ENCODE results near the gene CCDC138. TPM values are rescaled to one million over a fixed set of nuclear protein-coding genes. Genes with fewer than 3 reads are reported as not detected.

CCDC138 gene
- total and polyA plus RNA-seq, 7 experiments from 2014 or later = 2.7 to 10.5 (median 7.3) TPM

DNA sequence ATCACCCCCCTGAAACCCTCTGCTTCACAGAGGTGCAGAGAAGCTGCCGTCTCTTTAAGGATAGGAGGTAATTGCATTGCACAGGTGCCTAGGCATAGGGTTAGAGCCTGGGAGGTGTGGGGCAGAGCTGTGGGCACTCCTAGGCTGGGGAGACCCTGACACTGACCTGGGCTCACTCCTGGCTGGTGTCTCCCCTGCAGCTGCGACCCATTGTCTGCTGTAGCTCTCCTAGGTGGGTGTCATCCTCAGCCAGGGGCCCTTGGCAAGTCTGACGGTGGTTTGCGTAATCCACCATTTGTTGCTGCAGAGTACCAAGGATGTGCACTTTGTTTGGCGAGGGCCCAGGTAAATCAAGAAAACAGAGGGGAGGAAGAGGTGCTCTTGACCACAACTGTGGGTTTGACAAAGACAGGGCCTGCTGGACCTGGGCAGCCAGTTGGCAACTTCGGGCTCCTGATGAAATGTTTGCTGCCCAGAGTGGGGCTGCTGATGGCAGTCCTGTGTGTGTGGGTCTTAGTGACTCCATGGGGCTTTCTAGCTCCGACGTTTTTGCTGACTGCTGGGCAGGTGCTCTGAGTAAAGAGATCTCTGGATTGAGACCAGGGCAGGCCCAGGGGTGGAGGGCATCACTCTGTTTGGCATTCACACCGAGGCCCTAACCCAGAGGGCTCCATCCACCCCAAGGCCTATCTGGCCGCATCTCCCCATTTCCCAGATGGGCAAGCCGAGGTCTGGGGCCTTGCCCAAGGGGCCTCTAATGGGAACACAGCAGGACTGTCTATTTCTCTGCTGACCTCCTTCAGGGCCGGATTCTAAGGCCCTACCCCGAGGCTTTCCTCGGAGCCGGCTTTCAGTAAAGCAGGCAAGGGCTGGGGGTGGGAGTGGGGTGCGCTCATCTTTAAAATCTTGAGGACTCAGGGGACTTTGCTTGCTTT is 134.8 kb downstream of the CCDC138 start:
- peaks cover 0 to 3% (median 0%) of the 10 kb centered on the region in 5 donors for H3K27me3 Mint-ChIP-seq
- no peaks in the 10 kb centered on the region for H3K9me3 Mint-ChIP-seq
- peaks cover 0 to 48% (median 8%) of the 10 kb centered on the region in 5 donors for H3K36me3 Mint-ChIP-seq
- no peaks in the 10 kb centered on the region for H3K4me1 ChIP-seq (ENCODE audit: control insufficient read depth in 2 of 2, insufficient read depth in 2 of 2, low read length in 2 of 2)
- no peak overlapping the region for H3K27ac ChIP-seq (ENCODE audit: low read depth, low read length)
- H3K27me3 ChIP-seq (ENCODE audit: control insufficient read depth in 2 of 2, insufficient read depth in 2 of 2, low read length in 2 of 2) = no peaks in the 10 kb centered on the region
- ATAC-seq (no peak), DNase-seq (no peak)
- no peak overlapping the region for H3K4me3 Mint-ChIP-seq
- no peak overlapping the region for H3K4me3 ChIP-seq (ENCODE audit: low read length)
- intact Hi-C loops (cut with micrococcal nuclease) = loop anchor here in 1 of 2 donors (10.0 kb wide), 1 partner anchor 223 kb away; no protein-coding TSS in a partner anchor
- POLR2A ChIA-PET = no interaction called here
- peaks cover 0 to 81% (median 0%) of the 10 kb centered on the region in 3 experiments for H3K36me3 ChIP-seq (ENCODE audit: control insufficient read depth in 2 of 3, insufficient read depth in 3 of 3, low read length in 3 of 3)
- CTCF ChIA-PET = no interaction called here
- H3K9me3 ChIP-seq (ENCODE audit: control insufficient read depth in 2 of 3, low read length in 3 of 3) = no peaks in the 10 kb centered on the region
- peaks cover 0 to 17% (median 11%) of the 10 kb centered on the region in 7 donors for H3K4me1 Mint-ChIP-seq
- no peak overlapping the region for H3K27ac Mint-ChIP-seq

DNA sequence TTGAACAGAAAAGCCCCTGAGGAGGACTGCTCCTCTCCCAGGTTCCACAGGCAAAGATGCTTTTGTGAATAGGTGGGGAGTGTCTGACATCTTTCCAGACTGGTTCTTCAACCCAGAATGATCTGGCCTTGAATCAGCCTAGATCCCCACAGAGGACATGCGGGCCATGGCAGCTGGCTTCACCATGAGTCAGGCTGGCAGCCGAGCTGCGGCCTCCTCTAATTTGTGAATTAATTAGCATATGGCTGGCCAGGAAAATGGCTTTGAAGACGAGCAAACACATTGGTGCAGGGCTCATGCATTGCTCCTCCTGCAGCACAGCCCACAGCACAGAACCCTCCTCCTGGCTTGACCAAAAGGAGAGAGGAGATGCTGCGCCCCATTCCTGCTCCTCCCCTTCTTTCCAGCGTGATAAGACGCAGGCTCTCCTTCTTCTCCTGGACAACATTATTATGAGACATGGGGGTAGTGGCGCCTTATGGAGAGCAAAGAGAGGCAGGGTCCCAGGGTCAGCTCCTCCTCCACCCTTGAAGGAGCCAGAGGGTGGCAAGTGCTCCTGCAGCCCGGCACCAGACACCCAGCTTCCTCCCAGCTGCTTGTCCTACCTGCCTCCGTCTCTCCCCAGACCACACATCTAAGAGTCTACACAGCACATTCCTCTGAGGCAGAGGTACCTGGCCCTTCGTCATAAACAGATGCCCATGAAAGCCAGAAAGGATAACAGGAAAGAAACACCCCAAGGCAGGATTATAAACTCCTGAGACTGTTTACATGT is 135.8 kb downstream of the CCDC138 start:
- H3K36me3 Mint-ChIP-seq = peaks cover 0 to 49% (median 8%) of the 10 kb centered on the region in 5 donors
- no peak for ATAC-seq
- no peak overlapping the region for H3K4me3 ChIP-seq (ENCODE audit: low read length)
- H3K36me3 ChIP-seq (ENCODE audit: control insufficient read depth in 2 of 3, insufficient read depth in 3 of 3, low read length in 3 of 3) = peaks cover 0 to 83% (median 0%) of the 10 kb centered on the region in 3 experiments
- H3K4me3 Mint-ChIP-seq = no peak overlapping the region
- no peaks in the 10 kb centered on the region for H3K27me3 ChIP-seq (ENCODE audit: control insufficient read depth in 2 of 2, insufficient read depth in 2 of 2, low read length in 2 of 2)
- no peaks in the 10 kb centered on the region for H3K9me3 Mint-ChIP-seq
- peak overlapping the region in 1 of 9 donors; percentile 32 for H3K27ac Mint-ChIP-seq
- peaks cover 0 to 11% (median 3%) of the 10 kb centered on the region in 7 donors for H3K4me1 Mint-ChIP-seq
- ChIA-PET POLR2A (no interaction called here), CTCF (no interaction called here)
- H3K4me1 ChIP-seq (ENCODE audit: control insufficient read depth in 2 of 2, insufficient read depth in 2 of 2, low read length in 2 of 2) = no peaks in the 10 kb centered on the region
- H3K27ac ChIP-seq (ENCODE audit: low read depth, low read length) = no peak overlapping the region
- H3K27me3 Mint-ChIP-seq = peaks cover 0 to 3% (median 0%) of the 10 kb centered on the region in 5 donors
- H3K9me3 ChIP-seq (ENCODE audit: control insufficient read depth in 2 of 3, low read length in 3 of 3) = no peaks in the 10 kb centered on the region
- intact Hi-C loops (cut with micrococcal nuclease) = loop anchor here in 1 of 2 donors (10.0 kb wide), 1 partner anchor 222 kb away; no protein-coding TSS in a partner anchor
- DNase-seq = no peak

DNA sequence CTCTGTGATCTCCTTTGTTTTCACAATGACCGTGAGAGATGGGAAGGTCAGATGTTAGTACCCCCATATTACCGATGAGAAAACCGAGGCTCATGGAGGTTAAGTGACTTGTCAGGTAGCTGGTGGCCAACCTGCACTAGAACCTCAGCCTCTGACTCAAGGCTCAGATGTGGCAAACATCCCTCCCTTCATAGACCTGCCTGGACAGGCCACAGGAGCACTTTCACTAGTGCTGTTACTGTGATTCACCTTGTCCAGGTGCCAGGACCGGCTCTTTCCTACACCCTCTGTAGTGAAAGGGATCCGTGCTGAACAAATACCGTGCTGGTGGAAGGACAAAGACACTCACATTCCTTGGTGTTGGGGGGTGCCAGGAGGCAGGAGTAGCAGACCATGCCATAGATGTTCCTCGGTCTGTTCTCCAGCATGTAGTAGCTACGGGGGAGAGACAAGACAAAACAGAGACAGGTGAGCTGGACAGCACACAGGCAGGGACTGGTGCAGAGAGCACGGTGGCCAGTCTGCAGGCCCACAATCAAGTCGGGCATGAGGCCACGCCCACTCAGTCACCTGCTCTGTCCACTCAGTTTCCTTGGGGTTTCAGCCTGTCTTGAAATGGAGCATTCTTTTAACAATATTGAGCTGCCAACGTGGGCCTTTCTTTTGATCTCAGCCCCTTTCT is 136.6 kb downstream of the CCDC138 start:
- H3K36me3 ChIP-seq (ENCODE audit: control insufficient read depth in 2 of 3, insufficient read depth in 3 of 3, low read length in 3 of 3) = peaks cover 0 to 91% (median 0%) of the 10 kb centered on the region in 3 experiments
- ChIA-PET CTCF (interaction anchor here (0.9 to 1.0 kb wide), 3 partner anchors 66 to 68 kb away, joined by 3 to 7 read pairs (median 3); partner anchors contain the start of gene EDAR), POLR2A (no interaction called here)
- Mint-ChIP-seq H3K36me3 (peaks cover 0 to 54% (median 9%) of the 10 kb centered on the region in 5 donors), H3K9me3 (no peaks in the 10 kb centered on the region), H3K4me1 (peaks cover under 1 to 12% (median under 1%) of the 10 kb centered on the region in 7 donors), H3K27me3 (peaks cover 0 to 3% (median 0%) of the 10 kb centered on the region in 5 donors), H3K27ac (peak overlapping the region in 1 of 9 donors; percentile 17), H3K4me3 (no peak overlapping the region)
- H3K9me3 ChIP-seq (ENCODE audit: control insufficient read depth in 2 of 3, low read length in 3 of 3) = no peaks in the 10 kb centered on the region
- peaks cover 0 to 4% of the 10 kb centered on the region in 2 donors for H3K4me1 ChIP-seq (ENCODE audit: control insufficient read depth in 2 of 2, insufficient read depth in 2 of 2, low read length in 2 of 2)
- no peaks in the 10 kb centered on the region for H3K27me3 ChIP-seq (ENCODE audit: control insufficient read depth in 2 of 2, insufficient read depth in 2 of 2, low read length in 2 of 2)
- no peak overlapping the region for H3K4me3 ChIP-seq (ENCODE audit: low read length)
- H3K27ac ChIP-seq (ENCODE audit: low read depth, low read length) = no peak overlapping the region
- intact Hi-C loops (cut with micrococcal nuclease) = loop anchor here in 1 of 2 donors (10.0 kb wide), 1 partner anchor 222 kb away; no protein-coding TSS in a partner anchor
- ATAC-seq = no peak
- DNase-seq = no peak

DNA sequence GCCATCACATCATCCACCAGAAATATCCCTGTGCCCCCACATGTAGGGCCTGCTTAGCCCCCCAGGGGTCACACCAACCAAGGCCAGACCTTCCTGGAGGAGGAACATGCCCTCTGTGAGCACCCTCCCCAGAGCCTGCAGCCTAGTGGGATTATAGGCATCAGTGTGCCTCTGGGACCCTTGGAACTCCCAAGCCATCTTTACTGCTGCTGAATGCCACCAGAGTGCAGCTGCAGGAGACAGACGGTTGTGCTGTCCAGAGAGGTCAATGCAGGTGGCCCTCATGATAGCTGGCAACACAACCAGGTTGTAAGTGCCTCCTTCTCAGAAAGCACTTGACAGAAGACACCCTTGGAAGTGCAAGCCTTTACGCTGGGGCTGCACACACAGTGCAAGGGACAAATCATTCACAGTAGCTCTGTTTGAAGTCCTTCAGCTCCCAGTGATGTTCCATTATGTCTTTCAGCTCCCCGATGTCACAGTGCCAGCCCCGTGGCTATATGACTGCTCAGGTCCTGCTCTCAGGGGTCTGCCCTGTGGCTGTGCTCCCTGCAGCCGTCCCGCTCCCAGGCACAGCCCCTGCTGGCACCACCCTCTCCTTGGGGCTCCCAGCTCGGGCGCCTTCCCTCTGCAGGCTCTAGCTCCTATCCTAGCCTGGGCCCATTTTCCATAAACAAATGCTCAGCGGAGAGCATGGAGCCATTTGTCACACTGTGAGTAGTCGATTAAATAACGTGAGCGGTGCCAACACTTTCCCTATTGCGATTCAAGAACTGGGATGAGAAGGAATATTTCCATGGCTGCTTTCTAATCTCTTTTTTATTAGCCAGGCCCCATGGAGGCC is 137.4 kb downstream of the CCDC138 start:
- H3K9me3 Mint-ChIP-seq = no peaks in the 10 kb centered on the region
- H3K4me3 ChIP-seq (ENCODE audit: low read length) = no peak overlapping the region
- H3K27me3 ChIP-seq (ENCODE audit: control insufficient read depth in 2 of 2, insufficient read depth in 2 of 2, low read length in 2 of 2) = no peaks in the 10 kb centered on the region
- no peak overlapping the region for H3K4me3 Mint-ChIP-seq
- peaks cover 0 to 54% (median 13%) of the 10 kb centered on the region in 5 donors for H3K36me3 Mint-ChIP-seq
- no peaks in the 10 kb centered on the region for H3K9me3 ChIP-seq (ENCODE audit: control insufficient read depth in 2 of 3, low read length in 3 of 3)
- DNase-seq (no peak), ATAC-seq (no peak)
- H3K36me3 ChIP-seq (ENCODE audit: control insufficient read depth in 2 of 3, insufficient read depth in 3 of 3, low read length in 3 of 3) = peaks cover 0 to 93% (median 0%) of the 10 kb centered on the region in 3 experiments
- ChIA-PET POLR2A (interaction anchor here (0.9 kb wide), 1 partner anchor 61 kb away, joined by 3 read pairs; no protein-coding TSS in a partner anchor), CTCF (interaction anchor here (0.9 to 1.0 kb wide), 3 partner anchors 65 to 68 kb away, joined by 3 to 7 read pairs (median 3); partner anchors contain the start of gene EDAR)
- peak overlapping the region in 1 of 9 donors; percentile 28 for H3K27ac Mint-ChIP-seq
- peaks cover 2 to 14% (median 5%) of the 10 kb centered on the region in 7 donors for H3K4me1 Mint-ChIP-seq
- intact Hi-C loops (cut with micrococcal nuclease) = loop anchor here in 1 of 2 donors (10.0 kb wide), 1 partner anchor 221 kb away; no protein-coding TSS in a partner anchor
- H3K27ac ChIP-seq (ENCODE audit: low read depth, low read length) = no peak overlapping the region
- peaks cover 0 to 5% of the 10 kb centered on the region in 2 donors for H3K4me1 ChIP-seq (ENCODE audit: control insufficient read depth in 2 of 2, insufficient read depth in 2 of 2, low read length in 2 of 2)
- peaks cover 0 to 3% (median 0%) of the 10 kb centered on the region in 5 donors for H3K27me3 Mint-ChIP-seq

DNA sequence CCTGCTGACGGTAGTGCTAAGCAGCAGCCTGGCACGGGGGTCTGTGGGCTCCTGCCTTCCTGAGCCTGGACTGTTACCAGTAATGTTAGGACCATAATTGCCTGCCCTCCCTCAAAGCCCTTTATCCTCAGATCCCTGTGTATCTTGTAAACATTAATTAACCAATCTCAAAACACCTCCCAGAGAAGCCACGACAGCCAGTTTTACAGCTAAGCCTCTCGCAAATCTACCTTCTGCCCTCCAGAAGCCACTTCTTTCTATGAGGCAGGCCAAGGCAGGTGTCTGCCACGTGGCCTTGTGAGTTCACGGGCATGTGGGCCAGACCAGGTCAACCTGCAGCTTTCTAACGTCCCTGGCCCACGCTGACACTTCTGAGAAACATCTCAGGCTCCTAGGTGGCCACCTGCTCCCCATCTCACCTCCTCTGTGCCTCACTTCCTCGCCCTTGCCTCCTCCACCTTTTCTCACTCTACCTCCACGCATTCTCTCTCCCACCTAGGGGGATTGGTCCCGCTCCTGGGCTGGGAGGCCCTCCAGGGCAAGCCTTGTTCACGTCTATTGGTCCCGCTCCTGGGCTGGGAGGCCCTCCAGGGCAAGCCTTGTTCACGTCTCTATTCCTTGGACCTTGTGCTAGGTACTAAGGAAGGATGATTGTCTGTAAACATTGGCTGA is 138.1 kb downstream of the CCDC138 start:
- H3K27ac Mint-ChIP-seq = peak overlapping the region in 2 of 9 donors; percentile 28 to 34
- peaks cover 0 to 3% (median 0%) of the 10 kb centered on the region in 5 donors for H3K27me3 Mint-ChIP-seq
- Histone ChIP-seq H3K36me3 (ENCODE audit: control insufficient read depth in 2 of 3, insufficient read depth in 3 of 3, low read length in 3 of 3) (peaks cover 0 to 95% (median 0%) of the 10 kb centered on the region in 3 experiments), H3K9me3 (ENCODE audit: control insufficient read depth in 2 of 3, low read length in 3 of 3) (no peaks in the 10 kb centered on the region), H3K27ac (ENCODE audit: low read depth, low read length) (no peak overlapping the region), H3K4me3 (ENCODE audit: low read length) (no peak overlapping the region), H3K4me1 (ENCODE audit: control insufficient read depth in 2 of 2, insufficient read depth in 2 of 2, low read length in 2 of 2) (peaks cover 0 to 5% of the 10 kb centered on the region in 2 donors), H3K27me3 (ENCODE audit: control insufficient read depth in 2 of 2, insufficient read depth in 2 of 2, low read length in 2 of 2) (no peaks in the 10 kb centered on the region)
- peaks cover 0 to 58% (median 13%) of the 10 kb centered on the region in 5 donors for H3K36me3 Mint-ChIP-seq
- H3K9me3 Mint-ChIP-seq = no peaks in the 10 kb centered on the region
- peaks cover 2 to 14% (median 9%) of the 10 kb centered on the region in 7 donors for H3K4me1 Mint-ChIP-seq
- no peak for DNase-seq
- no peak for ATAC-seq
- intact Hi-C loops (cut with micrococcal nuclease) = loop anchor here in 1 of 2 donors (10.0 kb wide), 1 partner anchor 220 kb away; no protein-coding TSS in a partner anchor
- CTCF ChIA-PET = no interaction called here
- POLR2A ChIA-PET = interaction anchor here (0.9 kb wide), 1 partner anchor 60 kb away, joined by 3 read pairs; no protein-coding TSS in a partner anchor
- H3K4me3 Mint-ChIP-seq = no peak overlapping the region
